ENCODE data around the gene PTGES2.

Gene PTGES2

GRCh38 chr9:128153060-128153946, 25.8 kb upstream of the PTGES2 start:
- no peak for DNase-seq (ENCODE audit: low spot score)

GRCh38 chr9:128152133-128153059, 24.9 kb upstream of the PTGES2 start:
- no peak for DNase-seq (ENCODE audit: low spot score)

DNA sequence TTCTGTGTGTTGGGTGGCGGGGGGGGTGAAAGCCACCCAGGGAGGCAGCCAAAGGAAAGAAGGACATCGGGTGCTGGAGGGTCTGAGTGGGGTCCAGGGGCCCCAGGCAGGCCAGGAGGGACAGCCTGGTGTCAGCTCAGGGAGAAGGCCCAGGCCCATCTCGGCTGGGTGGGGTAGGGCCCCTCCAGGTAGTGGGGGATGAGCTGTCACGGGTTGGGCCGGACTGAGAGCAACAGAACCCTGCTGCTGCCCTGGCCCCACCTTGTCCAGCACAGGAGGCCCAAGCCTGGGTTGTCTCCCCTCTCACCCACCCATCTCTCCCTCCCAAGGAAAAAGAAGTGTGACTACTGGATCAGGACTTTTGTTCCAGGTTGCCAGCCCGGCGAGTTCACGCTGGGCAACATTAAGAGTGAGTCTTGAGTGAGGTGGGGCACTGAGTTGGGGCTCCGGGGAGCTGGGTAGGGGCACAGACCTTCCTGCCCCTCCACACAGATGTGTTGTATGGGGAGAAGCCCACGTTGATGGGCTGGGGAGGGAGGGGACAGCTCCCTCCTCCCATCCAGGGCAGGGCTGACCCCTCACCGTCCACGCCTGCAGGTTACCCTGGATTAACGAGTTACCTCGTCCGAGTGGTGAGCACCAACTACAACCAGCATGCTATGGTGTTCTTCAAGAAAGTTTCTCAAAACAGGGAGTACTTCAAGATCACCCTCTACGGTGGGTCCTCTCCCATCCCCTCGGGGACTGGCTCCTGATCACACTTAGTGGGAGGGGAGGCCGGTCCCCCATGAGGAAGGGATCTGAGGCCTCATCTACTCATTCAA, 24.0 kb upstream of the PTGES2 start:
- no peak for DNase-seq (ENCODE audit: low spot score)

- DNase-seq (ENCODE audit: low spot score): no peak
These were observed 23.2 kb upstream of the PTGES2 start for GRCh38 chr9:128150594-128151308.

GRCh38 chr9:128149951-128150593, 22.5 kb upstream of the PTGES2 start:
- no peak for DNase-seq (ENCODE audit: low spot score)

- DNase-seq (ENCODE audit: low spot score): no peak
These were observed 21.6 kb upstream of the PTGES2 start, which contains the start of gene LCN2 for GRCh38 chr9:128149001-128149701. Gene LCN2 (plus strand): TSS chr9:128149453. CDS start chr9:128149526, 73 bp downstream.

- no peak for DNase-seq (ENCODE audit: low spot score)
These were observed 21.0 kb upstream of the PTGES2 start for GRCh38 chr9:128148509-128149000.

- DNase-seq (ENCODE audit: low spot score): no peak
These were observed 19.1 kb upstream of the PTGES2 start for GRCh38 chr9:128146591-128147120.

DNA sequence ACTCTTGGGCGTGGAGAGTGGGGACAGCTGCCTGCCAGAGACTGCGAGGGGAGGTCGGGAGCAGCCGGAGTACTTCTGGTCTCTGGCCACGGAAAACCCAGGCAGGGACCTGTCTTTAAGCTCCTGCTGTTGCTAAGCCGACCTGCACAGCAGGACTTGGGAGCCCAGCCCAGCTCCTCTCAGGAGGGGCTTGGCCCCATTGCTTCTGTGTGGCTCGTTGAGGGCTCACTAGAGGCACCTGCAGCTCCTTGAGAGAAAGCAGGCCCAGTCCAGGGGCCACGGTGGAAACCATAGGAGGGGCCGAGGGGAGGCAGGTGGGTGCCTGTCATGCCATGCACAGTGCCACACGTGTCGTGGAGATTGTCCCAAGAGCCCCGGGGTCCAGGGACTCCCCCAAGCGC, 18.4 kb upstream of the PTGES2 start:
- no peak for DNase-seq (ENCODE audit: low spot score)

DNA sequence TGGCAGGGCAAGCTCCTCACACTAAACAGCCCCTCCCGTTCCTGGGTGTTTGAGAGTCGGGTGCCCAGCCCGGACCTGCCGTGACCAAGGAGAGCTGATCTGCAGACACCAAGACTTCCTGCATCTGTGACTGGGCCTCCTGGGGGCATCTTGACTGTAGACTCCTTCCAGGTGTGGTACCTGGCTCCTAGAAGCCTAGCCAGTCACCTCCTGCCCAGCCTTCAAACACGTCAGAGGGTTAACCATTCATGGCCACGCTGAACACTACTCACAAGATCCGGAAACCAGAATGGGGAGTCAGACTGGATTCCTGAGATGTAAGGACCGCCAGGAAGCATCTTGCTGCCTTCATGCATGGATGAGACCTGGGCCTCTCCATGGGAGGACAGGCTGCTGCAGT, 18.0 kb upstream of the PTGES2 start:
- no peak for DNase-seq (ENCODE audit: low spot score)

DNA sequence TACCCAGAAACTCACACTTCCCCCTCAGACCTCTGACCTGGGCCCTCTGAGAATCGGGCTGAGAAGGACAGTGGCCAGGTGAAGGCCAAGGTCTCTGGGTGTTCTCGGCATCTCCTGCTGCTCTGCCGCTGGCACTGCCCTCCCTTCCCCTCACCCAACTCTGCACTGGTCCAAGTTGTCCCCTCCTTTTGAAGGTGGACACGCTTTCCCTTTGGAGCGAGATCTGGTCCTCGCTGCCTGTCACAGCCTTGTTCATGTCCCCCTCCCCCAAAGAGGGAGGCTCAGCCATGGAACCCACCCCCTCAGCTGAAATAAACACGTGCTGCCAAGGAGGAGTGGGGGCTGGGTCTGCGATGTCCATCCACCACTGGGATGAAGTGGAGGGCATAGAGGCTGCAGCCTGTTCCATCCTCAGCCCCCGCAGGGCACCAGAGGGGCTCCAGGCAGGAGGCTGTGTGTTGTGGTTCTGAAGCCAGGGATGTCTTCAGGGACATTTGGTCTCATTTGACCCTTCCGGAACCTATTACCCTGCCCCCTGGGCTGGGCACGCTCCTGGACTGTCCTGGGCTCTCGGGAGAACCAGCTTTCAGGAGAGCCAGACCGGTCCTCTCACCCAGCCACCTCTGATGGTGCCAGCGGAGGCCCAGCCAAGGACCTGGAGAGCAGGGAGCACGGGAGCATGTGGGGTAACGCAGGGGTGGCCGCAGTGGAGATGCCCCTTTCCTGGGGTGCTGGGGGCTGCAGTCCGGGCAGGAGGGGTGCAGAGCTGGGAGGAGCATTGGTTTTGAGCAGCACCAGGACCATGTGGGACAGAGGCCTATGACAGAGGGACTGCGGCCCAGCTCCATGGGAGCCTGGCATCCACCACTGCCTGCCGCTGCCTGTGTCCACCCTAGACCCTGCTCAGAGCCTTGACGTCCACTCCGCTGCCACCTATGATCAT, 17.0 kb upstream of the PTGES2 start:
- DNase-seq (ENCODE audit: low spot score): no peak

DNA sequence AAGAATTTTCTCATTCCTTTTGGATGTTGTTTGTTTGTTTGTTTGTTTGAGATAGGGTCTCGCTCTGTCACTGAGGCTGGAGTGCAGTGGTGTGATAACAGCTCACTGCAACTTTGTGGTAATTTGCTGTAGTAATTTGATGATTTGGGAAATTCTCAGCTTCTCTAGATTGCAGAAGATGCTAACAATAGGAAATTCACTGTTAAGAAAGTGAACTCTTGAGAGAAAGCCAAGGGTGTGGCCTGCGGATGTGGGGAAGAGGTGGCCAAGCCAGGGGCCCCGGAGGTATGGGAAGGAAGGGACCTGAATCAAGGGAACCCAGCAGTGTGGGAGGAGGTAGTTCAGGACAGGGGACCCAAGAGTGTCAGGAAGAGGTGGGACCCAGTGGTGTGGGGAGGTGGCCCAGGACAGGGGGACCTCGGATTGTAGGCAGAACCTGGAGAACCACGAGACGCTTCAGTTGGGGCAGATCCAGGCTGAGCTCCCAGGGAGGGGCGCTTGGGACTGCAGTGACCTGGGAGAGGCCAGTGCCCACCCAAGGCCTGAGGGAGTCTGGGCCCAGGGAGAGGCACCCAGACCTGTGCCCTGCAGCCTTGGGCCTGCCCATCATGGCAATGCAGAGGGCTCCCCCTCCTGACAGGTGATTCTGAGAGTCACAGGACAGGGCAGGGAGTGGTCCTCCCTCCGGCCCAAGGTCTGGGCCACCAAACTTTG, 16.2 kb upstream of the PTGES2 start:
- DNase-seq (ENCODE audit: low spot score): no peak

GRCh38 chr9:128142596-128142995, 15.1 kb upstream of the PTGES2 start:
- DNase-seq (ENCODE audit: low spot score): no peak

DNA sequence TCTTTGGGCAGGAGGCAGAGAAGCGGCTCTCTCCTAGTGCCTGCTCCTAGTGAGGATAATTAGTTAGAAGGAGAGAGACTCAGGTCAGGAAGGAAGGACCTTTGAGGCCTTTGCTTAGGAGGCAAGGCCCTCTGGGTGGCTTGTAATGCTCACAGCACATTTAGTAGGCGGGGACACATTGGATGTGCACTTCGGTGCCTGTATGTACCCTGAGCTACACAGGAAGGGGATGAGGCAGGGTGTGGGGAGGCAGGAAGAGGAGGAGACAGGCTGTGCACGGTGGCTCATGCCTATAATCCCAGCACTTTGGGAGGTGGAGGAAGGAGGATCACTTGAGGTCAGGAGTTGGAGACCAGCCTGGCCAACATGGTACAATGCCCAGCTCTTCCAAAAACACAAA, 14.5 kb upstream of the PTGES2 start:
- no peak for DNase-seq (ENCODE audit: low spot score)

DNA sequence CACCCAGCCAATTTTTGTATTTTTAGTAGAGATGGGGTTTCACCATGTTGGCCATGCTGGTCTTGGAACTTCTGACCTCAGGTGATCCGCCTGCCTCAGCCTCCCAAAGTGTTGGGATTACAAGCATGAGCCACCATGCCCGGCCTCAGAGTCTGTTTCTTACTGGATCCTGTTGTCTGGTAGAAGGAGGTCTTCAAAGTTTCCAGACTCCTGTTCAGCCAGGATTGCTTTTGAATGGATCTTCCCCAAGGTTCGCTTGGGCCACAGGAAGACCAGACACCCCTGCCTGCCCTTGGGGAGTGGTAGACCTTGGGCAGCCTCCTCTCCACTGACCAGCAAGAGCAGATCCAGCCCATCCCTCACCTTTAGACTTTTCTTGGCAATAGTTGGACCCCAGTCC, 14.1 kb upstream of the PTGES2 start:
- no peak for DNase-seq (ENCODE audit: low spot score)

- DNase-seq (ENCODE audit: low spot score): no peak
These were observed 12.1 kb upstream of the PTGES2 start for GRCh38 chr9:128139621-128140020.

DNA sequence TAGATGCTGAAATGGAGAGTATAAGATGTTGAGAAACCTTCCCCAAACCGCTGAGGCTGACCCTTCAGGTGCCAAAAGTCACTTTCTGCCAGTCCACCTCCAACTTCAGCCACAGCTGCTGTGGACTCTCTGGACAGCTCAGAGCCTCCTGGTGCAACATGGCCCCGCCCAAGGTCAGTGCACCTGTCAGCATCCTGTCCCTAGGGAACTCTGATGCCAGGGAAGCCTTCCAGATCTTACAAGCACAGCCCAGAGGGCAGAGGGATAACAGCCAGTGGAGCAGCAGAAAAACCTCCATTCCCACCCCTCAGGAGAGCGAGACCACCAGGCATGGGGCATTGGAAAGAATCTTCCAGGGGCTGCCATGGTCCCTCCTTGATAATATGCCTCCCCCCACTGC, 10.5 kb upstream of the PTGES2 start:
- DNase-seq (ENCODE audit: low spot score): no peak

All from COLO829 (cell line).